ENCODE measurements around the gene TLX3.
"Not testable (repeated sequence)": the region's sequence is repeated elsewhere in the genome, so short reads cannot be mapped to it uniquely, and the experiment has no call there.

The TLX3 gene

GRCh38 chr5:171318026-171318425 is 9.0 kb downstream of the TLX3 start:
- DNase-seq (ENCODE audit: extremely low spot score, insufficient read length, low read depth) (no peak), FAIRE-seq (no peak)

- DNase-seq (ENCODE audit: extremely low spot score, insufficient read length, low read depth) (no peak), FAIRE-seq (no peak)
Measured at GRCh38 chr5:171321447-171321846, 12.4 kb downstream of the TLX3 start.

- no peak for DNase-seq (ENCODE audit: extremely low spot score, insufficient read length, low read depth)
- FAIRE-seq, result no peak
Measured at GRCh38 chr5:171322527-171322926, 13.5 kb downstream of the TLX3 start.

GRCh38 chr5:171323007-171323406 is 14.0 kb downstream of the TLX3 start:
- FAIRE-seq (no peak), DNase-seq (ENCODE audit: extremely low spot score, insufficient read length, low read depth) (no peak)

GRCh38 chr5:171323806-171324632 is 15.0 kb downstream of the TLX3 start:
- no peak for FAIRE-seq
- no peak for DNase-seq (ENCODE audit: extremely low spot score, insufficient read length, low read depth)

- DNase-seq (ENCODE audit: extremely low spot score, insufficient read length, low read depth) (no peak), FAIRE-seq (no peak)
Measured at GRCh38 chr5:171330021-171330420, 21.0 kb downstream of the TLX3 start.

- no peak for FAIRE-seq
- DNase-seq (ENCODE audit: extremely low spot score, insufficient read length, low read depth), result no peak
Measured at GRCh38 chr5:171335616-171336015, 26.6 kb downstream of the TLX3 start.

- no peak for DNase-seq (ENCODE audit: extremely low spot score, insufficient read length, low read depth)
- FAIRE-seq, result no peak
Measured at GRCh38 chr5:171336521-171337209, 27.6 kb downstream of the TLX3 start.

GRCh38 chr5:171337210-171337569 is 28.1 kb downstream of the TLX3 start:
- FAIRE-seq, result peak; percentile 69
- no peak for DNase-seq (ENCODE audit: extremely low spot score, insufficient read length, low read depth)

GRCh38 chr5:171340042-171340441 is 31.0 kb downstream of the TLX3 start:
- DNase-seq (ENCODE audit: extremely low spot score, insufficient read length, low read depth) (no peak), FAIRE-seq (no peak)

- FAIRE-seq (no peak), DNase-seq (ENCODE audit: extremely low spot score, insufficient read length, low read depth) (no peak)
Measured at GRCh38 chr5:171340491-171340890, 31.4 kb downstream of the TLX3 start.

- no peak for DNase-seq (ENCODE audit: extremely low spot score, insufficient read length, low read depth)
- peak; percentile 80 for FAIRE-seq
Measured at GRCh38 chr5:171342362-171343111, 33.5 kb downstream of the TLX3 start.

- FAIRE-seq, result no peak
Measured at GRCh38 chr5:171344936-171345608, 36.0 kb downstream of the TLX3 start.

GRCh38 chr5:171351536-171352073 is 42.6 kb downstream of the TLX3 start:
- DNase-seq (ENCODE audit: extremely low spot score, insufficient read length, low read depth), result no peak
- no peak for FAIRE-seq

More at GRCh38 chr5:171344936-171345608, 36.0 kb downstream of the TLX3 start:
- no peak for DNase-seq (ENCODE audit: extremely low spot score, insufficient read length, low read depth)

- peak; percentile 37 for DNase-seq (ENCODE audit: extremely low spot score, insufficient read length, low read depth)
- peak; percentile 83 for FAIRE-seq
Measured at GRCh38 chr5:171355302-171355724, 46.3 kb downstream of the TLX3 start.

- DNase-seq (ENCODE audit: extremely low spot score, insufficient read length, low read depth) (no peak), FAIRE-seq (no peak)
Measured at GRCh38 chr5:171357843-171358242, 48.8 kb downstream of the TLX3 start.

- not testable (repeated sequence) for FAIRE-seq; DNase-seq (ENCODE audit: extremely low spot score, insufficient read length, low read depth)
Measured at GRCh38 chr5:171361151-171361550, 52.1 kb downstream of the TLX3 start.

Measured in GM18507 (cell line).